ENCODE results near the gene TTLL8.

DNA sequence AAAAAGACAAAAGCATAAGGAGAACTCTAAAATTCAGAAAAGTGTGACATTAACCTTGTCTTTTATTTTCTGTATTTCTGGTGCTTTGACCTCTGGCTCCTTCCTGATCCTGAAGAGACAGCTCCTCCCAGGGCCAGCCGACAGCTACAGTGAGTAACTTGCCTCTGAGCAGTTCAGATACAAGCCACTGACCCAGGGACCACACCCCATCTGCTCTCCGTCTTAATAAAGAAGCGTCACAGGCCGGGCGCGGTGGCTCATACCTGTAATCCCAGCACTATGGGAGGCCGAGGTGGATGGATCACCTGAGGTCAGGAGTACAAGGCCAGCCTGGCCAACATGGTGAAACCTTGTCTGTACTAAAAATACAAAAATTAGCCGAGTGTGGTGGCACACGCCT is 20.7 kb upstream of the TTLL8 start:
- TF ChIP-seq, protein P1, sequence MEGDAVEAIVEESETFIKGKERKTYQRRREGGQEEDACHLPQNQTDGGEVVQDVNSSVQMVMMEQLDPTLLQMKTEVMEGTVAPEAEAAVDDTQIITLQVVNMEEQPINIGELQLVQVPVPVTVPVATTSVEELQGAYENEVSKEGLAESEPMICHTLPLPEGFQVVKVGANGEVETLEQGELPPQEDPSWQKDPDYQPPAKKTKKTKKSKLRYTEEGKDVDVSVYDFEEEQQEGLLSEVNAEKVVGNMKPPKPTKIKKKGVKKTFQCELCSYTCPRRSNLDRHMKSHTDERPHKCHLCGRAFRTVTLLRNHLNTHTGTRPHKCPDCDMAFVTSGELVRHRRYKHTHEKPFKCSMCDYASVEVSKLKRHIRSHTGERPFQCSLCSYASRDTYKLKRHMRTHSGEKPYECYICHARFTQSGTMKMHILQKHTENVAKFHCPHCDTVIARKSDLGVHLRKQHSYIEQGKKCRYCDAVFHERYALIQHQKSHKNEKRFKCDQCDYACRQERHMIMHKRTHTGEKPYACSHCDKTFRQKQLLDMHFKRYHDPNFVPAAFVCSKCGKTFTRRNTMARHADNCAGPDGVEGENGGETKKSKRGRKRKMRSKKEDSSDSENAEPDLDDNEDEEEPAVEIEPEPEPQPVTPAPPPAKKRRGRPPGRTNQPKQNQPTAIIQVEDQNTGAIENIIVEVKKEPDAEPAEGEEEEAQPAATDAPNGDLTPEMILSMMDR (conservative IDR thresholded peaks at IDR 0.05; ENCODE audit: low read depth, low read length) = no peak
- TF ChIP-seq EZH2phosphoT487 (IDR thresholded peaks at IDR 0.05; ENCODE audit: borderline replicate concordance, low read length) = no peak

Measured in PC-3 (cell line).